NCI-H1694 (cell line): ENCODE results near the gene SWI5.
"Not testable (repeated sequence)": the region's sequence is repeated elsewhere in the genome, so short reads cannot be mapped to it uniquely, and the experiment has no call there.

ENCODE experiments used
- DNase-seq: peaks from one replicate; lab custom pipeline; 2025; lab: John Stamatoyannopoulos, UW

The SWI5 gene

DNA sequence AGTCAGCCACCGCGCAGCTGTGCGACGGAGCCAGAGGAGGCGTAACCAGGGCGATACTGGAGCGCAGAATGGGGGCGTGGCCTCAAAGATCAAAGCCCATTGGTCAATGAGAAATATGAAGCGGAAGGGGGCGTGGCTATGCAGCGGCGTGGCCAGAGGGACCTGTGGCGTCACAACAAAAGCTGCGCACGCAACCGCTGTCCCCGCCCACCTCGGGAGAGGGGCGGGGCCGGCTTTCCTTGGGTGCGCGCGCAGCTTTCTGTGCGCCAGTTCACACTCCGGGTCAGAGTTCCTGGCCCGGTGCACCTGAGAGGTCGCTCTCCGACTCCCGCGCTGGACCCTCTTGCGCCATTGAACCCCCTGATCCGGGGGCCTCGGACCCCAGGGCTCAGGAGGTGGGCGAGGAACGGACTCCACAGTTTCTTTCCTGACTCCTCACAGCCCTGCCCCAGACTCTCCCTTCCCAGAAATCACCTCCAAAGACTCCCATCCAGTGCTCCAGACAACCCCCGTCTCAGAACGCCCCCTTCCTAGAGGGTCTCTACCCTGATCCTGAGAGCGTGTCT is at the start of gene SWI5:
SWI5 (plus strand) TSS at position 269 of the 566 bp plus-strand sequence.
- DNase-seq, result peak; percentile 98

DNA sequence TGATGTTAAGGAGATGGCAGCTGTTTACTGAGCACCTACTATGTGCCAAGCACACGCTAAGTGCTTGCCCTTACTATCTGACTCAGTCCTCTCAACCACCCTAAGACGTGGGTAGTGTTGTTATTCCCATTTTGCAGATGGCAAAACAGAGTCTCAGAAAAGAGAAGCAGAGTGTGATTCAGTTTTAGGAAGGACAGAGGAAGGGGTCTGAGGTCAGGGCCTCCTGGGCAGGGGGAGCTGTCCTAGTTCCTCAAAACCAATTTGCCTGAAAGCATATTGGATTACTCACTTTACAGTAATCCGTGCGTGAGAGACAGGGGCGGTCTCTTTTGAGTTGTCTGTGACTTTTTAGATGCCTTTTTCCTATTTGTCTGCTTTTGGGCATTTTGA is 49.7 kb upstream of the SWI5 start:
- no peak for DNase-seq

DNA sequence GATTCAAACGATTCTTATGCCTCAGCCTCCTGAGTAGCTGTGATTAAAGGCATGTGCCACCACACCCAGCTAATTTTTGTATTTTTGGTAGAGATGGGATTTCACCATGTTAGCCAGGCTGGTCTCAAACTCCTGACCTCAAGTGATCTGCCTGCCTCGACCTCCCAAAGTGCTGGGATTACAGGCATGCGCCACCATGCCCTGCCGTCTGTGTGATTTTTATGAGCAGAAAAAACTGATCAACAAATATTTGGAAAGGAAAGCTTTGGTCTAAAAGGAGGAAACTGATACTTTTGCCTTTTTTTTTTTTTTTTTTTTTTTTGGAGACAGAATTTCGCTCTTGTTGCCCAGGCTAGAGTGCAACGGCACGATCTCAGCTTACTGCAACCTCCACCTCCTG is 45.2 kb upstream of the SWI5 start:
- not testable (repeated sequence) for DNase-seq

DNA sequence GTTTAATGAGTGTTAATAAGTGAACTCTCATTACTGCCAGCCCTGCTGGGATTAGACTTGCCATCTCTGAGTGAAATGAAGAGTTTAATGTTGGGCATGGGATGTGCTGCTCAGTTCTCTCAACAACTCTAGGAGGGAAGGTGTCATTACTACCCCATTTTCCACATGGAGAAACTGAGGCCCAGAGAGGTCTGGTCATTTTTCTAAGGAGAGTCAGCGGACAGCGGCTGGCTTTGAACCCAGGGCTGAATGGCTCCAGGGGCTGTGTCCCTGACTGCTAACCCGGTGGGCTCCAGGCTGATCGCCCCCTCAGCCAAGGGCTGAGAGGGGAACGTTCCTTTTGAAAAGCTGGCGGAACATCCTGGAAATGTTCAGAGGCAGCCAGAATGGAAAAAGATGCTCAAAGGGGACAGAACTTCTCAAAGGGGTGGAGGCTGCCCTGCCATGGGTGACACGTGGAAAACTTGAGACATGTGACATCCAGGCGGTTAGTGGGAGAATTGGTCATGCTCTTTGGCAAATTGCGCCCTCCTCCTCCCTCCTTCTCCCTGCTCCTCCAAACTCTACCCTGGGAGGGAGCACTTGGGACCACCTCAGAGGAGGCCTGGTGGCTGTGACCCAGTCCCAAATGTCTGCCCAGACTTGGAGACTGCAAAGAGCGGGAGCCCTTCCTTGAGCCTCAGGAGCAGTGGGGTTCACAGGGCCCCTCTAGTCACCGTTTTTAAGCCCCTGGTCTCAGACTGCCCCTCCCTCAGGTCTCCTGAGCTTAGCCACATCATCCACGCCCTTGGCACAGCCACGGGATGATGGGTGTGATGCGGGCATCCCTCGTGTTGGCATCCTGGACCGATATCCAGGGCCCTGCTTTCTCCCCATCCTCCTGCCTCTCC is 44.2 kb upstream of the SWI5 start:
- no peak for DNase-seq

DNA sequence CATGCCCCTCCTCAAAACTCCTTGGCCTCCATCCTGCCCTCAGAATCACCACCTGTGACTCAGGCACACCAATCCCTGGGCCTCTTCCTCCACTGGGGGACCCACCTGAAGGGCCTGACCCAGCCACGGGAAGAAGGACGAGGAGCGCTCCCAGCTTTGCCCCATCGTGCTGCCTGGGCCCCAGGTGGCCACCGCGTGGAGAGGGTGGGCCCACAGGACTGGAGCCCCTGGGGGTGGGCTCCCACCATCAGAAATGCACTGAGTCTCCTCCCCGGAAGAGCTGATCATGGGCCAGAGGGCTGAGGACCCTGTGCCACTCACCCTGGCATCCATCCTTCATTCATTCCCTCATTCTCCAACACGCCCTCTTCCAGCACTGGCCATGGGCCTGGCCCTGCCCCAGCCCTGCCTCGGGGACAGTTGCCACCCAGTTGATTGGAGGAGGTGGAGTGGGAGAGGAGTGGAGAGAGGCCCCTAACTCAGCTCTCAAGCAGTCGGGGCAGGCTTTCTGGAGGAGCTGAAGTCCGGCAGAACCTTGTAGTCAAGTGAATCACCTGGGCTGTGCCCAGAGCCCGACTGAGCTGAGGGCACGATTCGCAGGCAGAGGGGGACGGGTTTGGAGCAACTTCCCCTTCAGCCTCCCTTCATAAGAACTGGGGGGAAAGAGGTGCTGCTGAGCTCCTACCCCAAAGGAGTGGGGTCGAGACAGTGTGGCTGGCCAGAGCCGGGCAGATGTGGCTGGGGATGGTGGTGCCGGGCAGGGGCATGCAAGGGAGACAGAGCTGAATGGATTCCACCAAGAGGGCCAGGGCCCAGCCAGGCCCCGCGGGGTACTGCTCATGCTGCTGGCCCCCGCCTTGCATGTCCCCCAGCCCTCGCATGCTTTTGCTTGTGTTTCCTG is 43.3 kb upstream of the SWI5 start:
- DNase-seq, result no peak

DNA sequence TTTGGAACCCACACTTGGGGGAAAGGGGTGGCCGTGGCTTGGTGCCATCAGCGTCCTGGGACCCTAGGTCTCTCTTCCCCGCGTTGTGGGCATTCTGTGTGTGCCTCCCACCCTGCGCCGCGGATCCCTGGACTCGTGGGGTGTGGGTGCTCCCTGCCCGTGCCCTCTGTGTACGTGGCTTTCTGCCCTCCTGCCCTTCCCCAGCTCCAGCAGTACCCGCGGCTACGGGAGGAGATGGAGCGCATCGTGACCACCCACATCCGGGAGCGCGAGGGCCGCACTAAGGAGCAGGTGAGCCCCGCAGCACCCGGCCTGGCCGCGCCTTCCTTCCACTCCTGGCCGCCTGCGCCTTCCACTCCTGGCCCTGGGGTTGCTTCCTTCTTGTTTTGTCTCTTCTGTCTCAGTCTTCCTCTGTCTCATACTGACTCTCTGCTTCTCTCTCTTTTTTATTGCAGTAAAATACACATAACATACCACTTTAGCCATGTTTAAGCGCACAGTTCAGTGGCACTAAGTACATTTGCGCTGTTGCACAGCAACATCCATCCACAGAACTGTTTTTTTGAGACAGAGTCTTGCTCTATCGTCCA is 42.2 kb upstream of the SWI5 start:
- DNase-seq, result no peak

DNA sequence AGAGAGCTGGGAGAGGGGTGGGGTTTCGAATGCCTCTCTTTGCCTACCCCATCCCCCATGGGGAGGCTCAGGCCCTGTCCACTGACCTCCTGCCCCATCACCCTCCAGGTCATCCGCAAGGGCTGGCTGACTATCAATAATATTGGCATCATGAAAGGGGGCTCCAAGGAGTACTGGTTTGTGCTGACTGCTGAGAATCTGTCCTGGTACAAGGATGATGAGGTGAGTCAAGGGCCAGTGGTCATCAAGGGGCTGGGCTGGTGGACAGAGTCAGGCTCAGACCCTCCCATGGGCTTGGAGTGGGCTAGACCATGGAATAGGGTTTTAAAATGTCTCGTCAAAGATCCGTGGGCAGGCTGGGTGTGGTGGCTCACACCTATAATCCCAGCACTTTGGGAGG is 34.0 kb upstream of the SWI5 start:
- no peak for DNase-seq

DNA sequence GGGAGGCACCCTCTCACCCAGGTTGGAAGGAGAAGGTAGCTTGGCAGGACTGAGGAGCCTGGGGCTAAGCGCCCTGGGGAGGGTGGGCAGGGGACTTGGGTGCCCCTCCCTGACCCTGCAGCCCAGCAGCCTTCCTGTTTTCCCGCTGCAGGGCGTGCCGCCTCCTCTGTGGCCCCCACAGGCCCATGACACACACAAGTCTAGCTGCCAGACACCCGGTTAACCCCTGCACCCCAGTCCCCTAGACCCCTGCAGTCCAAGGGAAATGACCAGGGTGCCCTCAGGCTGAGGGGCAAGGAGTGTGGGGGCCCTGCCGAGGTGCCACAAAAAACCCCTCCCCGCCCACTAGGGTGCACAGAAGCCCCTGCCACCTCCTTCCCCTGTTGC is 33.3 kb upstream of the SWI5 start:
- no peak for DNase-seq

DNA sequence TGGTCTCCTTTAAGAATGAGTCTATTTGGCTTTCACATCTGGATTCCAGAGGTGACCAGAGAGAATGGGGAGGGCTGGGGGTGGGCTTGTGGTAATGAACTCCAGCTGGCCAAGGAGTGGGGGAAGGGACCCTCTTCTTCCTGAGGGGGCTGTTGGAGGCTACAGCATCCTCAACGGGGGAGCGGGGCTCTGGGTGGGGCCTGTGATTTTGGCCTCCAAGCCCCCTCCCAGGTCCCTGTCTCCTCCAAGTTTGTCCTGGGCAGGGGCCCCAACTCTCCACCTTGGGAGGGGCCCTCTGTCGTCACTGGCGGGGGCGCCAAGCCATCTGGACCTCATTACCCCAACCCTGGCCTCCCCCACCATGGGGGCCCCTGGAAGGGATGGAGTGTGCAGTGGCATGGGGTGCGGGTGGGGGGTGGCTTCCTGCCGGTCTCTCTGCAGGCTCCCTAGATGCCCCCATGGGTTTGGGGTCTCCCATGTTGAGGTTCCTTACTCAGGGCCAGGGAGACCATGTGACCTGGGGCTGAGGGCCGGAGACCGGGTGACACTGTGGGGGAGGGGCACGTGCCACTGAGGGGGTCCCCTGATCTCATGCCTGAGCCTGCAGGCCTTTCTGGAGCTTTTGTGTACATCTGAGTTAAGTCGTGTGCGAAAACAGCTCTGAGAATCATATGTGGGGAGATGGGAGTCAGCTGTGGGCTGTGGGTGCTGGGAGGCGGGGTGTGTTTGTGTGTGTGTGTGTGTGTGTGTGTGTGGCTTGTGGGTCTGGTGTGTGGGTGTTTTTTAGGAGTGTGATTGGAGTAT is 32.7 kb upstream of the SWI5 start:
- DNase-seq, result no peak

DNA sequence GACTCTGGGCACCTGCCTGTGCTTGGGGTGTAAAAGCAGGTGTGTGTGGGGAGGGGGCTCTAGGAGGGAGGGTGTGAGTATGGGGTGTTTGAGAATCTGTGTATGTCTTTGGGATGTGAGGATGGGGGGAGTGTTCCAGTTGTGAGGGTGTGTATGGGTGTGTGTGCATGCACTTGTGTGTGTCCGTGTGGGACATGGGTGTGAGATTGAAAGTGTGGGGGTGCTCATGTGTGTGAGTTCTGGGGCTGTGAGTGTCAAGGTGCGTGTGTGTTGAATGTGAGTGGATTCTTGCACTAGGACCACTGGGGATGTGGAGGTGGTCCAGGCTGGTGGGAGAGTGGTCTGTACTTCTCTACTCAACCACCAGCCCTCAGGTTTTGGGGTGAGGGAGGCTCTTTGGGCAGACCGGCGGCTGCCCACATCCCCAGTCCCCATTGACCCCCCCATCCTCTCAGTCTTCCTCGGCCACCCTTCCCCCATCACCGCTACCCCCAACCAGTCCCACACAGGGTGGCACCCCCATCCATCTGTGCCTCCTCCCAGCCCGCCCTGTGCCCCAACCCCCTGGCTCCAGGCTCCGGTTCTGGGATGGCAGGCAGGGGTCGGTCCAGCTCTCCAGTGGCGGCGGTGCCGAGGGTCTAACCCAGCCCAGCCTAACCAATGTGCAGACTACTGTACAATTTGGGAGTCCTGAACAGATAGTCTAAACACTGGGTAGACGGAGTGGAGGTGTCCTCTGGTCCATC is 31.8 kb upstream of the SWI5 start:
- DNase-seq, result no peak

DNA sequence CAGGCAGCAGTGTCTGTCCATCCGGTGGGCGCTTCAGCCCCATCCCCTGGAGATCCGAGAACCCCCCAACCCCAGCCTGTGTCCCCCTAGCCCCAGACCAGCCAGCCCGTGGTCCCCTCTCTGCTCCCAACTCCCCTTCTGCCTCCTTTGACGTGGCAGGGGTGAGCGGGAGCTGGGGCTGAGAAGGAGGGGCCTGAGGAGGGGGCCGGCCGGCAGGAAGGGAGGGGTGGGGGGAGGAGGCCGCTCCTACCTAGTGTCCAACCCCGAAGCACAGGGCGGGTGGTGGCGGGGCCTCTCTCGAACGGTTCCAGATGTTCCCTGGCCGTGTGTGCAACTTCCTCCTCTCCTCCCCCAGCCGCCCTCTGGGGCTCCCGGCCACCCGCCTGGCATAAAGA is 31.2 kb upstream of the SWI5 start:
- no peak for DNase-seq

DNA sequence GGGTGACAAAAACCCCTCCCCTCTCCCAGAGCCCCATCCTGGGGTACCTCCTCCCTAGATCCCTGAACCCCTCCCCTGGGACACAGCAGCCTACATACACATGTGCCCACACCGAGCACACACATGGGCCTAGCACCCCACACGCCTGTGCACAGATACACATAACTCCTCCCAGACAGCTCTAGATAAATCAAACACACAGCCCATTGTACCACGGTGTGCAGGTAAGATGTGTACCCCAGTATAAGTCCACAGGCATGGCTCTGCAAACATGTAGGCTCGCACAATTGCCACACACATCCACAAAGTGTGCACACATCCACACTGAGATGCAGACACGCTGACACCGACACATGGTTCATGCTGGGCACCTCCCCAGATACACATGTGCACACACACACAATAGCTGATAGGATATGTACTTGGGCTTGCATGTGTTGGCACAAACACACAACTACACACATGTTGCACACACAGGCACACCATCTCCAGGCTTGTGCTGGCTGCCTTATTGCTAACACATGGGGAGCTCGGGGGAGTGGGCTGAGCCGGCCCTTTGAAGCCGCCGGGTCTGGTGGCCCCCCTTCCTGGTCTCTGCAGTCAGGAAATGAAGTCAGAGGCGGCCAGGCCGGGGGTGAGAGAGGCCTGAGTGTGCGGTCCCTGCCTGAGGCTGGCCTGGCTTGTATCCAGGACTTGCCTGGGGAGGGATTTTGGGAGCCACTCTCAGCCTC is 30.5 kb upstream of the SWI5 start:
- no peak for DNase-seq

DNA sequence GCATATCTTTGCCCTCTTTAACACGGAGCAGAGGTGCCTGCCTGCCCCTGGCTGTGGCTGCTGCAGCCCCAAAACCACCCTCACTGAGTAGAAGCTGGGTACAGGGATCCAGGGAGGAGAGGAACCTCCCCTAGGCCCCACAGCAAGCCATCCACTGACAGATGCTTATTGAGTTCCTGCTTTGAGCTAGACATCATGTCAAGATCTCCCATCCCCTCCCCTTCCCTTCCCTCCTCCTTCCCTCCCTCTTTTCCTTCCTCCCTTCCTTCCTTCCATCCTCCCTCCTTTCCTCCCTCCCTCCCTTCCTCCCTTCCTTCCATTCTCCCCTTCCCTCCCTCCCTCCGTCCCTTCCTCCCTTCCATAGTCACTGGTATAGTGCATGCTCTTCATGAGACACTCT is 29.6 kb upstream of the SWI5 start:
- DNase-seq, result no peak

DNA sequence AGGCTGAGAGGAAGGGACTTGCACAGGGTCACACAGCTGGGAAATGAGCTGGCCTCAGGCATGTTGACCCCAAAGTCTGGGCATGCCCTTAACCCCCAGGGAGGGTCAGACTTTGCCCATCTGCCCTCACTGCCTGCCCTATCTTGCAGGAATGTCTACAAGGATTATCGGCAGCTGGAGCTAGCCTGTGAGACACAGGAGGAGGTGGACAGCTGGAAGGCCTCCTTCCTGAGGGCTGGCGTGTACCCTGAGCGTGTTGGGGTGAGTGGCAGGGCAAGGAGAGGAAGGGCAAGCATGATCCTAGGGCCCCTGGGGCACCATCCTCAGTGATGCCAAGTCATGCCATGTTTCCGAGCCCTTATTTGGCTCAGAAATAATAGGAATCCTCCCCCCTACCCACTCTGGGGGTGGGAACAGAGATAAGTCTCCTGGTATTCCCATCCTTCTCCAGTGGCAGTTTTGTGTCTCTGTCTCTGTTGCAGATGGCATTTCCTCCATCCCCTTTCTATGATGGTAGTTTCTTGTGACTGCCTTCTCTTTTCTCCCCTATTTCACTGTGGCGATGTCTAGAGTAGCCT is 28.8 kb upstream of the SWI5 start:
- DNase-seq, result no peak

DNA sequence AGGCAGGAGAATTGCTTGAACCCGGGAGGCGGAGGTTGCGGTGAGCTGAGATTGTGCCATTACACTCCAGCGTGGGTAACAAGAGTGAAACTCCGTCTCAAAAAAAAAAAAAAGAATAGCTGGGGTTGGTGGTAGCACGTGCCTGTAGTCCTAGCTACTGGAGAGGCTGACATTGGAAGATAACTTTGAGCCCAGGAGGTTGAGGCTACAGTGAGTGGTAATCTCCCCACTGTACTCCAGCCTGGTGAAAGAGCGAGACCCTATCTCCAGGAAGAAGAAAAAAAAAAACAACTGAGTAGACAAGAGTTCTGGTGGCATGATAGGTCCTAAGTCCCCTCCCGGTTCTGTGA is 26.5 kb upstream of the SWI5 start:
- DNase-seq, result no peak

DNA sequence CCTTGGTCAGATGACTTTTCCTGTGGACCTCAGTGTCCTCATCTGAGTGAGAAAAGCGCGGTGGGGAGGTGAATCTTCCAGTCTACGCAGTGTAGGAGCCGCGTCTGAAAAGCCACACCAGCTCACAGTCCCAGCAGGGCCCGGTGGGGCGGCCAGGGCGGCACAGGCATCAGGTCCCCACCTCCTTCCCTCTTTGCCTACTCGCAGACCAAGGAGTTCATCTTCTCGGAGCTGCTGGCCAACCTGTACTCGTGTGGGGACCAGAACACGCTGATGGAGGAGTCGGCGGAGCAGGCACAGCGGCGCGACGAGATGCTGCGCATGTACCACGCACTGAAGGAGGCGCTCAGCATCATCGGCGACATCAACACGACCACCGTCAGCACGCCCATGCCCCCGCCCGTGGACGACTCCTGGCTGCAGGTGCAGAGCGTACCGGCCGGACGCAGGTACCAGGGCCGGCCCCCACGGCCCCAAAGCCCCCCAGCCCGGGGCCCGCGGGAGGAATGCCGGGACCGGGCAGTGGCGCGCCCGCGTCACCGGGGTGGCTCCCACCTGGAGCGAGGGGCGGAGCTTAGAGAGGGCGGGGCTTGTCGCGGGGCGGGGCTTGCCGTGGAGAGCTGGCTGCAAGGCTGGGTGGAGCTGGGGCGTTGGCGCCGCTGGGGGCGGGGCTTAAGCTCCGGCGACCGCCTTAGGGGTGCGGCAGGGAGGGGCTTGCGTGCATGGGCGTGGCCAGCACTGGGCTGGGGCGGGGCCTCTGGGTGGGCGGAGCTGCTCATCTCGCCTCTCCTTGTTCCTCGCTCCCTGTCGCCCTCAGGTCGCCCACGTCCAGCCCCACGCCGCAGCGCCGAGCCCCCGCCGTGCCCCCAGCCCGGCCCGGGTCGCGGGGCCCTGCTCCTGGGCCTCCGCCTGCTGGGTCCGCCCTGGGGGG is 25.9 kb upstream of the SWI5 start:
- DNase-seq, result no peak

DNA sequence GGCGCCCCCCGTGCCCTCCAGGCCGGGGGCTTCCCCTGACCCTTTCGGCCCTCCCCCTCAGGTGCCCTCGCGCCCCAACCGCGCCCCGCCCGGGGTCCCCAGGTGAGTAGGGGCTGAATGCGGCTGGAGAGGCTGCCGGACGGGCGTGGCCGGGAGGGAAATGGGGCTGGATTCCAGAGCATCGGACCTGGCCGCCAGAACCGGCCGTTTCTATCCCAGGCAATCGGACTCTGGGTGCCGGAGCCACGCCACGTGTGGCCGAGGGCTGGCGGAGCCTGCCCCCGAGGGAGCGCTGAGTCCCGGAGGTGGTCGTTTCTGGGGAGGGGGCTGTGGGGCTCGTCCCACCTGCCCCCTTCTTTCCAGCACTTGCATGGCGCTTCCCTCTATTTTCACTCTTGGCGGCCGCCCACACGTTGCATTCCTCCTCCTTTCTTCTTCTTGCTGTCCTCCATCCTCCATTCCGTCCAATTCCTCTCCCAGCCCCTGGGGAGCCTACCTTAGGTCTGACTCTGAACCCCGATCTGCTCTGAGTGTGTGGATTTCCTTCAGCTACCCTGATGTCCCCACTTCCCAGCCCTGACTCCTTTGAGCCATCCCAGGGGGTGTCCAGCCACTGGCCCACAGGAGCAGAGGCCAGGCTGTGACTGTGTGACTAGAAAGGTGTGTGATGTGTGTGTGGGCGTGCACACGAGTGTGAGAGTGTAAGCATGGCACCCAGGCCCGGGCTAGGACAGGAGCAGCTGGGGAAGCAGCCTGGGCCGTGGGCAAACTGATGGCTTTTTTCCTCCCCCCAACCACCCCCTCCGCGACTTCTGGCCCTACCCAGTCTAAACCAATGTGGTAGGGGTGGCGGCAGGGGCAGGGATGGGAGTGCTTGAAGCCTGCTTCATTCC is 25.0 kb upstream of the SWI5 start:
- no peak for DNase-seq

DNA sequence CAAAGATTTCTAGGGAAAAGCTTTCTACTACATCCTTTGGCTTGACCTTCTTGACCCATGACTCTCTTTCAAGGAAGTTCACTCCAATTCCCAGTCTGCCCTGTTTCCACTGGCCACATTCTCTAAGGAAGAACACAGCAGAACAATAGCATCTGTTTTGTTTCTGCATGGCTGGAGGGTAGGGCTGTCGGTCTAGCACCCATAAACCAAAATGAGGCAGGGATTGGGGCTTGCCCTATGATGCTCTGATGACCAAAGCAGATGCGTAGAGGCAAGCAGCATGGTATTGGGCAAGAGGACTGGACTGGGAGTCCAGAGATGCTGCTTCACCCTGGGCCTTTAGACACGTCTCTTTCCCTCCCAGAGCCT is 24.4 kb upstream of the SWI5 start:
- no peak for DNase-seq
